Neural cell (in vitro differentiated cells): Measurements from ENCODE around the gene SEMA6A. TPM values are rescaled to one million over a fixed set of nuclear protein-coding genes. Genes with fewer than 3 reads are reported as not detected.

ENCODE experiments used
- H2AFZ ChIP-seq: fragments of 200-600, 300-800 bp; sonication (generic), shearing (Covaris generic); 2 replicates; pipeline ENCODE4 v1.6.0; 2014; ENCODE audit warnings: low read depth, mild to moderate bottlenecking, antibody characterized with exemption, low read length, moderate library complexity
- H3F3A ChIP-seq: fragments of 200-600 bp; shearing (Covaris generic); 2 replicates; pipeline ENCODE4 v1.6.1; 2016; ENCODE audit warnings: mild to moderate bottlenecking, moderate library complexity, mixed read lengths, antibody characterized with exemption, low read length; ENCODE audit not compliant: insufficient read depth, poor library complexity, severe bottlenecking
- H3K27ac ChIP-seq: fragments of 200-600, 300-800 bp; sonication (generic), shearing (Covaris generic); 2 replicates; pipeline ENCODE4 v1.5.1; 2014; ENCODE audit warnings: mild to moderate bottlenecking, low read length, moderate library complexity
- H3K27me3 ChIP-seq: fragments of 300-800, 200-600 bp; sonication (generic), shearing (Covaris generic); 2 replicates; pipeline ENCODE4 v1.6.0; 2014; ENCODE audit warnings: mild to moderate bottlenecking, low read depth, low read length, moderate library complexity; ENCODE audit not compliant: insufficient read depth
- H3K36me3 ChIP-seq: fragments of 300-800, 200-600 bp; sonication (generic), shearing (Covaris generic); 2 replicates; pipeline ENCODE4 v1.5.1; 2014; ENCODE audit warnings: mild to moderate bottlenecking, antibody characterized with exemption, low read length, moderate library complexity; ENCODE audit not compliant: insufficient read depth
- H3K4me2 ChIP-seq: fragments of 300-800, 200-600 bp; sonication (generic), shearing (Covaris generic); 2 replicates; pipeline ENCODE4 v1.6.0; 2014; ENCODE audit warnings: mild to moderate bottlenecking, low read length
- H3K4me3 ChIP-seq: fragments of 300-800, 200-600 bp; sonication (generic), shearing (Covaris generic); 2 replicates; pipeline ENCODE4 v1.5.1; 2014; ENCODE audit warnings: mild to moderate bottlenecking, low read length, moderate library complexity
- H3K79me2 ChIP-seq: fragments of 200-600 bp; shearing (Covaris generic); replicated peaks from 2 replicates; pipeline ENCODE4 v1.6.0; 2014; ENCODE audit warnings: mild to moderate bottlenecking, low read length, moderate library complexity; ENCODE audit not compliant: insufficient read depth
- H3K9ac ChIP-seq: fragments of 300-800, 200-600 bp; sonication (generic), shearing (Covaris generic); 2 replicates; pipeline ENCODE4 v1.6.1; 2016; ENCODE audit warnings: mild to moderate bottlenecking, low read length, mixed read lengths
- H3K9me2 ChIP-seq: fragments of 200-600 bp; shearing (Covaris generic); 2 replicates; pipeline ENCODE4 v1.6.1; 2016; ENCODE audit warnings: mild to moderate bottlenecking, low read length, mixed read lengths; ENCODE audit not compliant: insufficient read depth
- H3K9me3 ChIP-seq: fragments of 200-600, 300-800 bp; sonication (generic), shearing (Covaris generic); 2 replicates; pipeline ENCODE4 v1.6.1; 2016; ENCODE audit warnings: mild to moderate bottlenecking, mixed run types, low read length, moderate library complexity, mixed read lengths
- H4K20me1 ChIP-seq: fragments of 200-600 bp; shearing (Covaris generic); 2 replicates; pipeline ENCODE4 v1.6.1; 2016; ENCODE audit warnings: mild to moderate bottlenecking, mixed run types; ENCODE audit not compliant: insufficient read depth
- EP300 ChIP-seq: fragments of 450-650 bp; conservative IDR thresholded peaks from 2 replicates; pipeline ENCODE4 v1.6.1; 2014; ENCODE audit warnings: antibody characterized with exemption, mild to moderate bottlenecking, moderate library complexity; ENCODE audit not compliant: poor library complexity, severe bottlenecking
- EZH2 ChIP-seq: fragments of 200-600, 300-800 bp; shearing (Covaris generic), sonication (generic); IDR thresholded peaks from 2 replicates; pipeline ENCODE4 v1.6.1; 2014; ENCODE audit warnings: antibody characterized with exemption, low read length, borderline replicate concordance, mild to moderate bottlenecking; ENCODE audit not compliant: insufficient read depth, poor library complexity, severe bottlenecking
- MXI1 ChIP-seq: fragments of 450-650 bp; conservative IDR thresholded peaks from 2 replicates; pipeline ENCODE4 v1.6.1; 2014; ENCODE audit warnings: antibody characterized with exemption, mild to moderate bottlenecking; ENCODE audit not compliant: poor library complexity, severe bottlenecking
- POLR2AphosphoS5 ChIP-seq: IDR thresholded peaks from 2 replicates; pipeline ENCODE4 v1.6.1; 2012
- RAD21 ChIP-seq: fragments of 450-650 bp; conservative IDR thresholded peaks from 2 replicates; pipeline ENCODE4 v1.6.1; 2014; ENCODE audit warnings: antibody characterized with exemption, mild to moderate bottlenecking, moderate library complexity
- SMC3 ChIP-seq: fragments of 450-650 bp; conservative IDR thresholded peaks from 2 replicates; pipeline ENCODE4 v1.6.1; 2014; ENCODE audit warnings: antibody characterized with exemption, mild to moderate bottlenecking, moderate library complexity; ENCODE audit not compliant: poor library complexity
- TAF1 ChIP-seq: IDR thresholded peaks from 2 replicates; pipeline ENCODE4 v1.6.1; 2012; ENCODE audit warnings: low read depth
- polyA plus RNA-seq: library from polyadenylated mRNA; depleted of rRNA; stranded (reverse); fragments of >200 nt; gene quantifications from 2 replicates; pipeline ENCODE4 v1.2.3, GENCODE V29; 2014
- TF ChIP-seq, protein P1 (sequence below): IDR thresholded peaks from 2 replicates; pipeline ENCODE4 v1.6.1; 2012; ENCODE audit warnings: borderline replicate concordance
- TF ChIP-seq, protein P2 (sequence below): fragments of 450-650 bp; IDR thresholded peaks from 2 replicates; pipeline ENCODE4 v1.5.1; 2014; ENCODE audit warnings: antibody characterized with exemption, mild to moderate bottlenecking, moderate library complexity; ENCODE audit not compliant: poor library complexity, severe bottlenecking

Gene SEMA6A
- polyA plus RNA-seq, 1 donor from 2014 or later = 6.5 TPM

DNA sequence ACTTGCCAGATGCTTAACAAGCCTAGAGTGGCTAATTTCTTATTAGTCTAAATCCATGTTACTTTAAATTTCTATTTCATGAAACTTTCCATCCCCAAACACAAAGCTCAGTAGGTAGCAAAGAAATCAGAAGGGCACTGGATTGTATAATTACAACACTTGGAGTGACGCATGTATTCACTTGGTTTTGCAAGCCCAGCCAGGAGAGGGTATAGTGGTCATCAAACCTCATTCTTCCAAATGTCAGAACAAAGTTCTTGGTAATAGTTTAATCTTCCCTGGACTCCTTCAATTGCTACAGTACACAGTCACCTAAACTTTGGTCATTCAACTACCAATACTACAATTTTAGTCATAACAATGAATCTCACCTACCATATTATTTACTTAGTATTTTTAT is 112.1 kb downstream of the SEMA6A start:
- no peaks in the 10 kb centered on the region for H3F3A ChIP-seq
- H3K9me3 ChIP-seq = no peaks in the 10 kb centered on the region
- no peak overlapping the region for H3K9ac ChIP-seq
- H3K79me2 ChIP-seq = no peaks in the 10 kb centered on the region
- no peaks in the 10 kb centered on the region for H4K20me1 ChIP-seq
- TF ChIP-seq EZH2 = no peak
- TF ChIP-seq SMC3 = no peak
- TF ChIP-seq RAD21 = no peak
- TF ChIP-seq, protein P1, sequence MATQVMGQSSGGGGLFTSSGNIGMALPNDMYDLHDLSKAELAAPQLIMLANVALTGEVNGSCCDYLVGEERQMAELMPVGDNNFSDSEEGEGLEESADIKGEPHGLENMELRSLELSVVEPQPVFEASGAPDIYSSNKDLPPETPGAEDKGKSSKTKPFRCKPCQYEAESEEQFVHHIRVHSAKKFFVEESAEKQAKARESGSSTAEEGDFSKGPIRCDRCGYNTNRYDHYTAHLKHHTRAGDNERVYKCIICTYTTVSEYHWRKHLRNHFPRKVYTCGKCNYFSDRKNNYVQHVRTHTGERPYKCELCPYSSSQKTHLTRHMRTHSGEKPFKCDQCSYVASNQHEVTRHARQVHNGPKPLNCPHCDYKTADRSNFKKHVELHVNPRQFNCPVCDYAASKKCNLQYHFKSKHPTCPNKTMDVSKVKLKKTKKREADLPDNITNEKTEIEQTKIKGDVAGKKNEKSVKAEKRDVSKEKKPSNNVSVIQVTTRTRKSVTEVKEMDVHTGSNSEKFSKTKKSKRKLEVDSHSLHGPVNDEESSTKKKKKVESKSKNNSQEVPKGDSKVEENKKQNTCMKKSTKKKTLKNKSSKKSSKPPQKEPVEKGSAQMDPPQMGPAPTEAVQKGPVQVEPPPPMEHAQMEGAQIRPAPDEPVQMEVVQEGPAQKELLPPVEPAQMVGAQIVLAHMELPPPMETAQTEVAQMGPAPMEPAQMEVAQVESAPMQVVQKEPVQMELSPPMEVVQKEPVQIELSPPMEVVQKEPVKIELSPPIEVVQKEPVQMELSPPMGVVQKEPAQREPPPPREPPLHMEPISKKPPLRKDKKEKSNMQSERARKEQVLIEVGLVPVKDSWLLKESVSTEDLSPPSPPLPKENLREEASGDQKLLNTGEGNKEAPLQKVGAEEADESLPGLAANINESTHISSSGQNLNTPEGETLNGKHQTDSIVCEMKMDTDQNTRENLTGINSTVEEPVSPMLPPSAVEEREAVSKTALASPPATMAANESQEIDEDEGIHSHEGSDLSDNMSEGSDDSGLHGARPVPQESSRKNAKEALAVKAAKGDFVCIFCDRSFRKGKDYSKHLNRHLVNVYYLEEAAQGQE = no peak
- TF ChIP-seq EP300 = no peak
- TF ChIP-seq MXI1 = no peak
- TF ChIP-seq, protein P2, sequence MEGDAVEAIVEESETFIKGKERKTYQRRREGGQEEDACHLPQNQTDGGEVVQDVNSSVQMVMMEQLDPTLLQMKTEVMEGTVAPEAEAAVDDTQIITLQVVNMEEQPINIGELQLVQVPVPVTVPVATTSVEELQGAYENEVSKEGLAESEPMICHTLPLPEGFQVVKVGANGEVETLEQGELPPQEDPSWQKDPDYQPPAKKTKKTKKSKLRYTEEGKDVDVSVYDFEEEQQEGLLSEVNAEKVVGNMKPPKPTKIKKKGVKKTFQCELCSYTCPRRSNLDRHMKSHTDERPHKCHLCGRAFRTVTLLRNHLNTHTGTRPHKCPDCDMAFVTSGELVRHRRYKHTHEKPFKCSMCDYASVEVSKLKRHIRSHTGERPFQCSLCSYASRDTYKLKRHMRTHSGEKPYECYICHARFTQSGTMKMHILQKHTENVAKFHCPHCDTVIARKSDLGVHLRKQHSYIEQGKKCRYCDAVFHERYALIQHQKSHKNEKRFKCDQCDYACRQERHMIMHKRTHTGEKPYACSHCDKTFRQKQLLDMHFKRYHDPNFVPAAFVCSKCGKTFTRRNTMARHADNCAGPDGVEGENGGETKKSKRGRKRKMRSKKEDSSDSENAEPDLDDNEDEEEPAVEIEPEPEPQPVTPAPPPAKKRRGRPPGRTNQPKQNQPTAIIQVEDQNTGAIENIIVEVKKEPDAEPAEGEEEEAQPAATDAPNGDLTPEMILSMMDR = no peak
- TF ChIP-seq TAF1 = no peak
- TF ChIP-seq POLR2AphosphoS5 = no peak
- H3K4me3 ChIP-seq = no peak overlapping the region
- H3K4me2 ChIP-seq = no peak overlapping the region
- H3K27me3 ChIP-seq = no peaks in the 10 kb centered on the region
- no peaks in the 10 kb centered on the region for H3K9me2 ChIP-seq
- H2AFZ ChIP-seq = no peak overlapping the region
- no peaks in the 10 kb centered on the region for H3K36me3 ChIP-seq
- no peak overlapping the region for H3K27ac ChIP-seq

DNA sequence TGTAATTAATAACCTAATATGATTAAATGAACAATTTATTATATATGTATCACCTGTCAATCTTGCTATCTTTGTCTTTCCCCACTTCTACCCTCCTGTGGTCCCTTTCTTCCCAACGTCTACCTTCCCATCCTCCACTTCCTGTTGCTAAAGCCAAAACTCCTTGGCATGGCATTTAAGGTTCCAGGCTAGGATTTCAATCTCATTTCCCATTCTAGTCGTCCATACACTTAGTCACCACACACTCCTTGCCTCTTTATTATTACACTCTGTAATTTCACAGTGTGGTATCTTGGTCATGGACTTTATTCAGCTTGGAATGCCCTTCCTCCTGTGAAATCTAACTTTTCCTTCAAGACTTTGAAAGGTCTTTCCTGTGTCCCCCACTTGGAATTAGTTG is 115.3 kb downstream of the SEMA6A start:
- Histone ChIP-seq H3K4me3 (no peak overlapping the region), H2AFZ (no peak overlapping the region), H3K36me3 (no peaks in the 10 kb centered on the region), H3K9ac (no peak overlapping the region), H3K9me2 (no peaks in the 10 kb centered on the region), H4K20me1 (no peaks in the 10 kb centered on the region), H3K4me2 (no peak overlapping the region), H3K27me3 (no peaks in the 10 kb centered on the region), H3F3A (no peaks in the 10 kb centered on the region), H3K79me2 (no peaks in the 10 kb centered on the region), H3K27ac (no peak overlapping the region), H3K9me3 (no peaks in the 10 kb centered on the region)
- TF ChIP-seq EZH2 (no peak), POLR2AphosphoS5 (no peak), SMC3 (no peak), RAD21 (no peak), MXI1 (no peak), EP300 (no peak), TAF1 (no peak)
- TF ChIP-seq, protein P1 = no peak
- TF ChIP-seq, protein P2 = no peak
